Measurements from ENCODE around the gene TMED7.

Gene TMED7

GRCh38 chr5:115627295-115627865 lies 1.5 kb upstream of the TMED7 start:
- Histone ChIP-seq H3K36me3 (no peaks in the 10 kb centered on the region), H3K27ac (no peak overlapping the region), H3K4me1 (ENCODE audit: control insufficient read depth in 1 of 2, insufficient read depth in 1 of 2, low read depth in 1 of 2, low read length in 1 of 2) (peaks cover 26 to 27% of the 10 kb centered on the region in 2 experiments), H3K27me3 (no peaks in the 10 kb centered on the region), H3K9me3 (no peaks in the 10 kb centered on the region), H3K4me3 (ENCODE audit: low read depth in 1 of 2, low read length in 1 of 2) (no peak overlapping the region)
- TF ChIP-seq CTCF (IDR thresholded peaks at IDR 0.05) = no peak

- no peak for TF ChIP-seq CTCF (IDR thresholded peaks at IDR 0.05)
- Histone ChIP-seq H3K36me3 (no peaks in the 10 kb centered on the region), H3K4me1 (ENCODE audit: control insufficient read depth in 1 of 2, insufficient read depth in 1 of 2, low read depth in 1 of 2, low read length in 1 of 2) (peaks cover 26 to 27% of the 10 kb centered on the region in 2 experiments), H3K4me3 (ENCODE audit: low read depth in 1 of 2, low read length in 1 of 2) (peak overlapping the region; percentile 87 to 90), H3K27ac (peak overlapping the region; percentile 86), H3K9me3 (no peaks in the 10 kb centered on the region), H3K27me3 (no peaks in the 10 kb centered on the region)
Measured at GRCh38 chr5:115626445-115626823, 598 bp upstream of the TMED7 start.

- Histone ChIP-seq H3K27me3 (no peaks in the 10 kb centered on the region), H3K27ac (peak overlapping the region; percentile 86), H3K4me3 (ENCODE audit: low read depth in 1 of 2, low read length in 1 of 2) (peak overlapping the region; percentile 87 to 90), H3K9me3 (no peaks in the 10 kb centered on the region), H3K36me3 (peaks cover 5% of the 10 kb centered on the region), H3K4me1 (ENCODE audit: control insufficient read depth in 1 of 2, insufficient read depth in 1 of 2, low read depth in 1 of 2, low read length in 1 of 2) (peaks cover 26 to 27% of the 10 kb centered on the region in 2 experiments)
- TF ChIP-seq CTCF (IDR thresholded peaks at IDR 0.05) = no peak
Measured at GRCh38 chr5:115624994-115625393, 842 bp downstream of the TMED7 start.

GRCh38 chr5:115623658-115624057 lies 2.2 kb downstream of the TMED7 start:
- peaks cover 26 to 27% of the 10 kb centered on the region in 2 experiments for H3K4me1 ChIP-seq (ENCODE audit: control insufficient read depth in 1 of 2, insufficient read depth in 1 of 2, low read depth in 1 of 2, low read length in 1 of 2)
- H3K27me3 ChIP-seq = no peaks in the 10 kb centered on the region
- H3K4me3 ChIP-seq (ENCODE audit: low read depth in 1 of 2, low read length in 1 of 2) = no peak overlapping the region
- no peak overlapping the region for H3K27ac ChIP-seq
- no peaks in the 10 kb centered on the region for H3K9me3 ChIP-seq
- TF ChIP-seq CTCF (IDR thresholded peaks at IDR 0.05) = no peak
- peaks cover 19% of the 10 kb centered on the region for H3K36me3 ChIP-seq

GRCh38 chr5:115621365-115621900 lies 4.4 kb downstream of the TMED7 start:
- H3K4me3 ChIP-seq (ENCODE audit: low read depth in 1 of 2, low read length in 1 of 2) = no peak overlapping the region
- H3K9me3 ChIP-seq = no peaks in the 10 kb centered on the region
- peaks cover 23% of the 10 kb centered on the region for H3K36me3 ChIP-seq
- no peak overlapping the region for H3K27ac ChIP-seq
- peaks cover 22 to 24% of the 10 kb centered on the region in 2 experiments for H3K4me1 ChIP-seq (ENCODE audit: control insufficient read depth in 1 of 2, insufficient read depth in 1 of 2, low read depth in 1 of 2, low read length in 1 of 2)
- no peaks in the 10 kb centered on the region for H3K27me3 ChIP-seq
- TF ChIP-seq CTCF (IDR thresholded peaks at IDR 0.05) = no peak
